ENCODE results near the gene GNG13.

The GNG13 gene

DNA sequence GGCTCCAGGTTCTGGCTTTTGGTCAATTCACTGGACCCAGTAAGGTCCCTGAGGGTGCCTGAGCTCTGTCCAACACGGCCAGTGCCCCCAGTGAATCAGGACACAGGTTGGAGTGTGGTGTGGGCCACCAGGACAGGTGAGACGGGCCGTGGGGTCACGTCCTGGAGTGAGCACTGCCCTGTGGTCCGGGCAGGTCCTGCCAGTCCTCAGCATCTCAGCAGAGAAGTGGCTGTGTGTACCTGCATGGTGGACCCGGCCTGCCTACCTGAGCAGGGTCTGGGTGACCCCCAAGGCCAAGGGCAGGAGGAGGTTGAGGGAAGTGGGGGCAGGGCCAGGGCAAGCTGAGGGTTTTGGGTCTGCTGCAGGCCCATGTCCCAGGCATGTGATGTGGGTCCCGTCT, 1.9 kb upstream of the GNG13 start:
- H3K36me3 ChIP-seq (ENCODE audit: insufficient read depth) = no peaks in the 10 kb centered on the region
- H3K9ac ChIP-seq = no peak overlapping the region
- H2AFZ ChIP-seq (ENCODE audit: low read depth) = no peak overlapping the region
- no peaks in the 10 kb centered on the region for H3K79me2 ChIP-seq (ENCODE audit: insufficient read depth, low read depth)
- no peak overlapping the region for H3K27ac ChIP-seq
- TF ChIP-seq, protein P1, sequence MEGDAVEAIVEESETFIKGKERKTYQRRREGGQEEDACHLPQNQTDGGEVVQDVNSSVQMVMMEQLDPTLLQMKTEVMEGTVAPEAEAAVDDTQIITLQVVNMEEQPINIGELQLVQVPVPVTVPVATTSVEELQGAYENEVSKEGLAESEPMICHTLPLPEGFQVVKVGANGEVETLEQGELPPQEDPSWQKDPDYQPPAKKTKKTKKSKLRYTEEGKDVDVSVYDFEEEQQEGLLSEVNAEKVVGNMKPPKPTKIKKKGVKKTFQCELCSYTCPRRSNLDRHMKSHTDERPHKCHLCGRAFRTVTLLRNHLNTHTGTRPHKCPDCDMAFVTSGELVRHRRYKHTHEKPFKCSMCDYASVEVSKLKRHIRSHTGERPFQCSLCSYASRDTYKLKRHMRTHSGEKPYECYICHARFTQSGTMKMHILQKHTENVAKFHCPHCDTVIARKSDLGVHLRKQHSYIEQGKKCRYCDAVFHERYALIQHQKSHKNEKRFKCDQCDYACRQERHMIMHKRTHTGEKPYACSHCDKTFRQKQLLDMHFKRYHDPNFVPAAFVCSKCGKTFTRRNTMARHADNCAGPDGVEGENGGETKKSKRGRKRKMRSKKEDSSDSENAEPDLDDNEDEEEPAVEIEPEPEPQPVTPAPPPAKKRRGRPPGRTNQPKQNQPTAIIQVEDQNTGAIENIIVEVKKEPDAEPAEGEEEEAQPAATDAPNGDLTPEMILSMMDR (conservative IDR thresholded peaks at IDR 0.05; ENCODE audit: low read depth, low read length) = no peak
- H3K4me3 ChIP-seq (IDR thresholded peaks at IDR 0.05; ENCODE audit: insufficient read depth, low read depth, low read length) = no peak overlapping the region
- peaks cover 67% of the 10 kb centered on the region for H3K27me3 ChIP-seq (ENCODE audit: insufficient read depth, low read depth)
- no peaks in the 10 kb centered on the region for H4K20me1 ChIP-seq (ENCODE audit: insufficient read depth)
- H3K4me2 ChIP-seq = no peak overlapping the region
- no peaks in the 10 kb centered on the region for H3K4me1 ChIP-seq (ENCODE audit: low read depth, poor library complexity, severe bottlenecking)

DNA sequence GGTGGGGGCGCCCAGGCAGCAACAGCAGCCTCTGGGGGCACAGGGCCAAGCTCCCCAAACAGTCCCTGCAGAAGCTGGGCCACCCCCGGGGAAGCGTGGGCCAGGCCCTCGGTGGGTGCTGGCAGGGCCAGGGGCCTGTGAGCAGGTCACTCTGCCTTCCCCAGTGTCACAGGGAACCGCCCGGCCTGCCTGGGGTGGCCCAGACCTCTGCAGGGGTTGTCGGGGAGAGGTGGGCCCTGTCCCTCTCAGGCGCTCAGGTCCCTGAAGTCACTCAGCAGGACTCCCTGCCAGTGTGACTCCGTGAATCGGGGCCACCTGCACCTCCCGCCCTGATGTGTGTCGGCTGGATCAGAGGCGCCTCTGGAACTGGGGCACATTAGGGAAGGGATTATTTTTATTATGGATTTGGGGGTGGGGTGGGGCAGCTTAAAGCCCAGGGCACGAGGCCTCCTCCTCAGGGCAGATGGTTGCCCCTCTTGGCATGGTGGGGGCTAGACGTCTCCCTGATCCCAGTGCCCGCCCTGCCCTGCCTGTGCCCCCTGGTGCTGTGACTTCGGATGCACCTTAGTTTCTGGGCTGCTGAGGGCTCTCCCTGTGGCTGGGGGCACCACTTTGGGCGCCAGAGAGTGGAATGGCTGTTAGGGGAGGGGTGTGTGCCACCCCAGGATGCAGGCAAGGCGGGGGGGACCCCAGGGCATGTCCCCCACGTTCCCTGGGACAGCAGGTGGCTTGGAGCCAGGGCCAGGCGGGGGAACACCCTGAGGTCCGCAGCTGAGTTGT, 1.2 kb upstream of the GNG13 start:
- H3K36me3 ChIP-seq (ENCODE audit: insufficient read depth) = no peaks in the 10 kb centered on the region
- no peak overlapping the region for H2AFZ ChIP-seq (ENCODE audit: low read depth)
- no peak overlapping the region for H3K4me3 ChIP-seq (IDR thresholded peaks at IDR 0.05; ENCODE audit: insufficient read depth, low read depth, low read length)
- H3K4me1 ChIP-seq (ENCODE audit: low read depth, poor library complexity, severe bottlenecking) = no peaks in the 10 kb centered on the region
- no peak overlapping the region for H3K27ac ChIP-seq
- no peaks in the 10 kb centered on the region for H4K20me1 ChIP-seq (ENCODE audit: insufficient read depth)
- H3K27me3 ChIP-seq (ENCODE audit: insufficient read depth, low read depth) = peaks cover 67% of the 10 kb centered on the region
- H3K79me2 ChIP-seq (ENCODE audit: insufficient read depth, low read depth) = no peaks in the 10 kb centered on the region
- H3K4me2 ChIP-seq = no peak overlapping the region
- TF ChIP-seq, protein P1 (conservative IDR thresholded peaks at IDR 0.05; ENCODE audit: low read depth, low read length) = no peak
- H3K9ac ChIP-seq = no peak overlapping the region

DNA sequence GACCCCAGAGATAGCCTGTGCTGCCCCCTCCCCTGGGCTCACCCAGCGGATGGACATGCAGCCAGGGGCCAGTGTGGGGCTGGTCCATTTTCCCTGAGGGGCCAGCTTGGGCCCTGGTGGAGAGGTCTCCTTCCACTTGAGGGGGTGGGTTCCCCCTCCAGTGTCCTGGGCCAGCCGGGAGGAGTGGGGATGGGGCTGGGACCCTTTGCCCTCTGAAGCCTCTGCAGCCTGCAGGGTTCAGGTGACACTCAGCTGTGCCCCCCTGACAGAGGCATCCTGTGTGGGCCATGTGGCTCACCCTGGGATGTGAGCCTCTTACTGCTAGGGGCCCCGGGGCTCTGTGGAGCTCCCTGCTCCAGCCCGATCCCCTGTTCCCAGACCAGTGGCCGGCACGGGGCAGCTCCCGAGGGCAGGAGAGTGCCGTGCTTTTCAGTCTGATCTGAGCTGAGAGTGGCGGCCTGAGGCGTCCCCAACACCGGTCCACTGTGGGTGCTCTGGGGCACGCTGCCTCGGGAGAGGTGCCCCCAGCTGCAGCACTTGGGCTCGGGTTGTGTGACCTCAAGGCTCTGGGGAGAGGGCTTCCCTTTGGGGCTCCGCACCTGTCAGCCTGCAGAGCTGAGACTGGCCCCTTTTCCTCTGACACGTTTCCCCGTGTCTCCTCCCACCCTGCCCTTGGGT, 439 bp upstream of the GNG13 start:
- TF ChIP-seq, protein P1 (conservative IDR thresholded peaks at IDR 0.05; ENCODE audit: low read depth, low read length) = no peak
- no peaks in the 10 kb centered on the region for H3K79me2 ChIP-seq (ENCODE audit: insufficient read depth, low read depth)
- no peaks in the 10 kb centered on the region for H4K20me1 ChIP-seq (ENCODE audit: insufficient read depth)
- peaks cover 67% of the 10 kb centered on the region for H3K27me3 ChIP-seq (ENCODE audit: insufficient read depth, low read depth)
- no peak overlapping the region for H3K4me3 ChIP-seq (IDR thresholded peaks at IDR 0.05; ENCODE audit: insufficient read depth, low read depth, low read length)
- H2AFZ ChIP-seq (ENCODE audit: low read depth) = no peak overlapping the region
- H3K4me1 ChIP-seq (ENCODE audit: low read depth, poor library complexity, severe bottlenecking) = peaks cover 3% of the 10 kb centered on the region
- H3K9ac ChIP-seq = no peak overlapping the region
- no peak overlapping the region for H3K27ac ChIP-seq
- H3K36me3 ChIP-seq (ENCODE audit: insufficient read depth) = no peaks in the 10 kb centered on the region
- no peak overlapping the region for H3K4me2 ChIP-seq

DNA sequence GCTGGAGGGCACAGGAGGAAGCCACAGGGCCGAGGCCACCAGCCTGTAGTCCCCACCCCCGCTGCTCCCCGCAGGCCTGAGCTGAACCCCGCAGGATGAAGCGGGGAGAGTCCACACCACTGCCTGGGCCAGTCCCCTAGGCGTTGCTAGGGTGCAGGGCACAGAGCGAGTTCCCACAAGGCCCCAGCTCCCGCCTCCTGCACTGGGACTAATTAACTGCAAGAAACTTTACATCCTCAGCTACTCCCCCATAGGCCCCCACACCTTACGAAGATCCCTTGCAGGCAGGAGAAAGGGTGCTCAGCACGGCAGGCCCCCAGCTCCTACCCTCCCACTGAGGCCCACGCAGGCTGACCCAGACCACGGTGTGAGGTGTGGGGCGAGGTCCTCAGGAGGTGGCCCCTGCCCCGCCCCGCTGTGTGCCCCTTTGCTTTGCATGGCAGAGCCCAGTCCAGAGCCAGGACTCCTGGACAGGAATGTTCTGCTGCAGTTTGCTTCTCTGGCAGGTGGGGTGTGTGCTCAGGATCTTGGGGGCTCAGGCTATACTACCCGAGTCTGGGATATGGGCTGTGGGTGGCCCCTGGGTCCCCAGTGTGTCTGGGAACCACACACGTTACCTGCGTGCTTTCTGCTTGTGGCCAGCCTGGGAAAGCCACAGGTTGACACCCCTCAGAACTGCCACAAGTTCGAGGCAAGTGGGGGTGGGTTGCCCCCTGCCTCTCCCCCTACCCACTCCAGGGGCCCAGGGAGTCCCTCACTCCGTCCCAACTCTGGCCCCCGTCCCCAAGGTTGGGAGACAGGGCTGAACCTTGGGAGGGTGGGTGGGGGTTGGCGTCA, 1.2 kb downstream of the GNG13 start:
- H3K27me3 ChIP-seq (ENCODE audit: insufficient read depth, low read depth) = peaks cover 60% of the 10 kb centered on the region
- H4K20me1 ChIP-seq (ENCODE audit: insufficient read depth) = no peaks in the 10 kb centered on the region
- H3K79me2 ChIP-seq (ENCODE audit: insufficient read depth, low read depth) = no peaks in the 10 kb centered on the region
- H3K27ac ChIP-seq = no peak overlapping the region
- H3K4me1 ChIP-seq (ENCODE audit: low read depth, poor library complexity, severe bottlenecking) = peaks cover 8% of the 10 kb centered on the region
- H2AFZ ChIP-seq (ENCODE audit: low read depth) = no peak overlapping the region
- no peak overlapping the region for H3K4me2 ChIP-seq
- TF ChIP-seq, protein P1 (conservative IDR thresholded peaks at IDR 0.05; ENCODE audit: low read depth, low read length) = no peak
- no peaks in the 10 kb centered on the region for H3K36me3 ChIP-seq (ENCODE audit: insufficient read depth)
- no peak overlapping the region for H3K4me3 ChIP-seq (IDR thresholded peaks at IDR 0.05; ENCODE audit: insufficient read depth, low read depth, low read length)
- H3K9ac ChIP-seq = no peak overlapping the region
